H1 (cell line): ENCODE measurements around the gene HDX. TPM values are rescaled to one million over a fixed set of nuclear protein-coding genes. Genes with fewer than 3 reads are reported as not detected.

Experiments used
- CTCF ChIA-PET: fragments of 300-600 bp; sonication (Branson Sonifier 250); formaldehyde crosslinking; loops from one replicate; lab custom pipeline; 2021; ENCODE audit not compliant: partially characterized antibody; lab: Charles Lee
- POLR2A ChIA-PET: fragments of 300-600 bp; sonication (Branson Sonifier 250); formaldehyde crosslinking; loops from one replicate; lab custom pipeline; 2021; ENCODE audit warnings: inconsistent platforms; ENCODE audit not compliant: partially characterized antibody; lab: Charles Lee
- DNase-seq, 2 experiments: peaks; one replicate each; pipeline versions ENCODE4 v3.0.0 to v3.0.0-alpha.2; 2010 to 2022; ENCODE audit warnings: low spot score in 2 of 2, low read depth in 1 of 2, mixed read lengths in 1 of 2
- FAIRE-seq: peaks from 2 replicates; lab custom pipeline; 2011; peaks lifted over from hg19 to GRCh38; lab: Jason Lieb, UNC
- H2AFZ ChIP-seq: 2 replicates; pipeline ENCODE4 v1.8.1; 2012; ENCODE audit warnings: low read length, inconsistent platforms
- H2AK5ac ChIP-seq: 2 replicates; pipeline ENCODE4 v1.6.1; 2013; ENCODE audit warnings: low read depth, low read length
- H2BK120ac ChIP-seq: replicated peaks from 2 replicates; pipeline ENCODE3; 2013; ENCODE audit warnings: low read depth, low read length, inconsistent platforms
- H2BK12ac ChIP-seq: 2 replicates; pipeline ENCODE4 v1.6.1; 2013; ENCODE audit warnings: low read depth, low read length
- H2BK15ac ChIP-seq: 2 replicates; pipeline ENCODE4 v1.6.1; 2013; ENCODE audit warnings: low read length
- H2BK20ac ChIP-seq: 2 replicates; pipeline ENCODE4 v1.6.1; 2013; ENCODE audit warnings: low read length
- H2BK5ac ChIP-seq: 2 replicates; pipeline ENCODE4 v1.6.1; 2013; ENCODE audit warnings: low read depth, low read length
- H3K14ac ChIP-seq: 2 replicates; pipeline ENCODE4 v1.6.1; 2013; ENCODE audit warnings: inconsistent platforms; ENCODE audit not compliant: insufficient read length
- H3K18ac ChIP-seq: 2 replicates; pipeline ENCODE4 v1.6.1; 2013; ENCODE audit warnings: low read length; ENCODE audit errors: extremely low read depth
- H3K23ac ChIP-seq: 2 replicates; pipeline ENCODE4 v1.6.1; 2013; ENCODE audit warnings: inconsistent platforms; ENCODE audit not compliant: insufficient read length
- H3K23me2 ChIP-seq: 2 replicates; pipeline ENCODE4 v1.6.1; 2013; ENCODE audit warnings: low read depth, low read length
- H3K27ac ChIP-seq: 2 replicates; pipeline ENCODE4 v1.6.1; 2011; ENCODE audit warnings: low read depth, low read length, inconsistent platforms
- H3K27me3 ChIP-seq, 4 experiments: replicated peaks in 1 of 4; 1 replicate in 1 of 4; 2 replicates in 3 of 4; pipeline versions ENCODE4 v1.6.1 to v1.8.1; 2011 to 2013; ENCODE audit warnings: low read length in 3 of 4, mild to moderate bottlenecking in 3 of 4, inconsistent platforms in 2 of 4, mixed read lengths in 2 of 4, moderate library complexity in 1 of 4; ENCODE audit not compliant: control insufficient read depth in 3 of 4, insufficient read depth in 3 of 4; ENCODE audit errors: extremely low read depth in 1 of 4
- H3K36me3 ChIP-seq, 4 experiments: 2 replicates each; pipeline versions ENCODE4 v1.6.1 to v1.8.1; 2011 to 2013; ENCODE audit warnings: mild to moderate bottlenecking in 4 of 4, low read length in 3 of 4, moderate library complexity in 2 of 4, control low read depth in 1 of 4, inconsistent platforms in 1 of 4; ENCODE audit not compliant: insufficient read depth in 4 of 4, control insufficient read depth in 2 of 4
- H3K4ac ChIP-seq: replicated peaks from 2 replicates; pipeline ENCODE3; 2013; ENCODE audit warnings: low read length, low read depth, mixed read lengths, inconsistent platforms; ENCODE audit not compliant: insufficient read length
- H3K4me1 ChIP-seq, 4 experiments: replicated peaks in 1 of 4; 1 replicate in 1 of 4; 2 replicates in 3 of 4; pipeline versions ENCODE4 v1.6.1 to v1.8.1; 2011 to 2013; ENCODE audit warnings: low read length in 3 of 4, inconsistent platforms in 2 of 4, mixed read lengths in 1 of 4; ENCODE audit not compliant: insufficient read depth in 4 of 4, control insufficient read depth in 3 of 4
- H3K4me2 ChIP-seq, 2 experiments: 2 replicates each; pipeline versions ENCODE4 v1.6.1 to v1.8.1; 2011 to 2013; ENCODE audit warnings: low read depth in 2 of 2, low read length in 2 of 2, control low read depth in 1 of 2, inconsistent platforms in 1 of 2, mild to moderate bottlenecking in 1 of 2; ENCODE audit not compliant: insufficient read depth in 1 of 2
- H3K4me3 ChIP-seq, 4 experiments: fragments of 200-600, 300-600 bp in 1 of 4; sonication (generic), shearing (Covaris generic), sonication (Bioruptor Twin) in 1 of 4; 2 replicates each; pipeline versions ENCODE4 v1.5.1 to v1.8.1; 2011 to 2016; ENCODE audit warnings: low read length in 4 of 4, low read depth in 3 of 4, control low read depth in 2 of 4, inconsistent platforms in 2 of 4, mild to moderate bottlenecking in 2 of 4, mixed read lengths in 1 of 4, moderate library complexity in 1 of 4; ENCODE audit not compliant: insufficient read depth in 2 of 4; ENCODE audit errors: extremely low read depth in 1 of 4
- H3K56ac ChIP-seq: replicated peaks from 2 replicates; pipeline ENCODE3; 2013; ENCODE audit warnings: low read depth, mild to moderate bottlenecking, mixed read lengths, low read length, inconsistent platforms; ENCODE audit not compliant: insufficient read length
- H3K79me1 ChIP-seq: 2 replicates; pipeline ENCODE4 v1.6.1; 2013; ENCODE audit warnings: low read depth, low read length, control low read depth
- H3K79me2 ChIP-seq, 2 experiments: 2 replicates each; pipeline versions ENCODE4 v1.6.1 to v1.8.1; 2012 to 2013; ENCODE audit warnings: low read length in 2 of 2, mild to moderate bottlenecking in 2 of 2, inconsistent platforms in 1 of 2; ENCODE audit not compliant: insufficient read depth in 2 of 2, control insufficient read depth in 1 of 2
- H3K9ac ChIP-seq, 4 experiments: replicated peaks in 1 of 4; 1 replicate in 1 of 4; 2 replicates in 3 of 4; pipeline versions ENCODE4 v1.6.1 to v1.8.1; 2011 to 2013; ENCODE audit warnings: low read depth in 3 of 4, low read length in 3 of 4, control low read depth in 2 of 4, mild to moderate bottlenecking in 2 of 4, moderate library complexity in 2 of 4, inconsistent platforms in 1 of 4; ENCODE audit errors: extremely low read depth in 1 of 4
- H3K9me3 ChIP-seq, 2 experiments: 2 replicates each; pipeline versions ENCODE4 v1.6.1 to v1.8.1; 2012 to 2013; ENCODE audit warnings: mild to moderate bottlenecking in 2 of 2, moderate library complexity in 2 of 2, control low read depth in 1 of 2, inconsistent platforms in 1 of 2, low read depth in 1 of 2, low read length in 1 of 2, mixed read lengths in 1 of 2; ENCODE audit not compliant: insufficient read depth in 2 of 2
- H4K20me1 ChIP-seq, 2 experiments: replicated peaks in 1 of 2; 2 replicates each; pipeline versions ENCODE3 to v1.8.1; 2011 to 2013; ENCODE audit warnings: inconsistent platforms in 2 of 2, low read length in 2 of 2, mild to moderate bottlenecking in 1 of 2; ENCODE audit not compliant: insufficient read depth in 2 of 2, control insufficient read depth in 1 of 2
- H4K5ac ChIP-seq: 2 replicates; pipeline ENCODE4 v1.6.1; 2013; ENCODE audit warnings: low read length, low read depth, mixed read lengths, inconsistent platforms; ENCODE audit not compliant: insufficient read length
- H4K8ac ChIP-seq: 2 replicates; pipeline ENCODE4 v1.8.0; 2013; ENCODE audit warnings: mild to moderate bottlenecking, moderate library complexity, low read length, inconsistent platforms; ENCODE audit not compliant: insufficient read depth; ENCODE audit errors: extremely low read depth
- H4K91ac ChIP-seq: replicated peaks from 2 replicates; pipeline ENCODE3; 2013; ENCODE audit warnings: low read length, mixed read lengths, inconsistent platforms; ENCODE audit not compliant: insufficient read length
- ASH2L ChIP-seq: fragments of 200-600, 300-600 bp; sonication (generic); IDR thresholded peaks from one replicate; pipeline ENCODE4 v1.7.1; 2017; ENCODE audit warnings: low read length
- BACH1 ChIP-seq: IDR thresholded peaks from 2 replicates; pipeline ENCODE4 v1.6.1; 2012; ENCODE audit warnings: low read length, improper control_type of control experiment
- BCL11A ChIP-seq, 2 experiments: IDR thresholded peaks; one replicate each; pipeline ENCODE4 v1.6.1; 2011; ENCODE audit warnings: low read depth in 2 of 2, low read length in 2 of 2, mild to moderate bottlenecking in 2 of 2
- CHD1 ChIP-seq: IDR thresholded peaks from 2 replicates; pipeline ENCODE4 v1.6.1; 2012; ENCODE audit warnings: low read depth, low read length, improper control_type of control experiment
- CREB1 ChIP-seq: IDR thresholded peaks from 2 replicates; pipeline ENCODE4 v1.6.1; 2012; ENCODE audit warnings: inconsistent platforms
- CTBP2 ChIP-seq: IDR thresholded peaks from 2 replicates; pipeline ENCODE4 v1.7.0; 2011; ENCODE audit warnings: borderline replicate concordance, mild to moderate bottlenecking, moderate library complexity, mixed read lengths, low read length; ENCODE audit not compliant: insufficient read depth, insufficient read length
- HDAC2 ChIP-seq, 2 experiments: fragments of 300-600 bp in 1 of 2; sonication (generic) in 1 of 2; IDR thresholded peaks; 2 replicates each; pipeline ENCODE4 v1.6.1; 2011 to 2012; ENCODE audit warnings: low read depth in 2 of 2, low read length in 2 of 2, mild to moderate bottlenecking in 2 of 2, moderate library complexity in 2 of 2, borderline replicate concordance in 1 of 2, inconsistent platforms in 1 of 2
- MAFK ChIP-seq: IDR thresholded peaks from 2 replicates; pipeline ENCODE4 v1.6.1; 2012; ENCODE audit warnings: low read depth, mild to moderate bottlenecking, improper control_type of control experiment, low read length
- NANOG ChIP-seq: IDR thresholded peaks from 2 replicates; pipeline ENCODE4 v1.6.1; 2011; ENCODE audit warnings: low read length, low read depth, mild to moderate bottlenecking, inconsistent platforms; ENCODE audit not compliant: insufficient read depth, poor library complexity, severe bottlenecking
- PHF8 ChIP-seq: fragments of 200-600 bp; sonication (generic); conservative IDR thresholded peaks from 2 replicates; pipeline ENCODE4 v1.7.1; 2012; ENCODE audit warnings: low read depth, mild to moderate bottlenecking, inconsistent platforms, low read length, moderate library complexity
- POU5F1 ChIP-seq: IDR thresholded peaks from 2 replicates; pipeline ENCODE4 v1.6.1; 2011; ENCODE audit warnings: low read depth, mild to moderate bottlenecking, low read length, moderate library complexity
- RFX5 ChIP-seq: IDR thresholded peaks from 2 replicates; pipeline ENCODE4 v1.6.1; 2011; ENCODE audit warnings: low read depth, low read length, improper control_type of control experiment, borderline replicate concordance
- SIRT6 ChIP-seq: IDR thresholded peaks from one replicate; pipeline ENCODE4 v1.7.1; 2012; ENCODE audit warnings: low read length, inconsistent platforms
- SP2 ChIP-seq: IDR thresholded peaks from 2 replicates; pipeline ENCODE4 v1.6.1; 2012; ENCODE audit warnings: mild to moderate bottlenecking, low read length, inconsistent platforms
- SP4 ChIP-seq: IDR thresholded peaks from 2 replicates; pipeline ENCODE4 v1.6.1; 2012; ENCODE audit warnings: low read length, inconsistent platforms
- TAF7 ChIP-seq: optimal IDR thresholded peaks from 2 replicates; pipeline ENCODE3; 2011; ENCODE audit warnings: low read depth, mild to moderate bottlenecking, inconsistent platforms, low read length, moderate library complexity, borderline replicate concordance
- WGBS, 2 experiments: shearing (Covaris generic) in 1 of 2; methylation state at CpG; one replicate each; pipeline versions ENCODE4 v1.1.6 to v1.1.7; 2013 to 2015; ENCODE audit warnings: low lambda C conversion rate in 2 of 2, mixed read lengths in 2 of 2, inconsistent platforms in 1 of 2, low coverage in 1 of 2, missing lambda C conversion rate in 1 of 2; ENCODE audit not compliant: insufficient replicate concordance in 2 of 2, insufficient coverage in 1 of 2, insufficient read length in 1 of 2; ENCODE audit errors: extremely low coverage in 1 of 2, missing lambda C conversion rate in 1 of 2; 5-methylcytosine and 5-hydroxymethylcytosine counted together
- polyA plus RNA-seq, 7 experiments: library from polyadenylated mRNA; depleted of rRNA in 3 of 7; stranded (reverse) in 5 of 7; unstranded in 2 of 7; fragments of >200 nt in 5 of 7; fragments of 200-250 nt in 2 of 7; gene quantifications; 1 replicate in 5 of 7; 2 replicates in 1 of 7; 4 replicates in 1 of 7; pipeline versions ENCODE4 v1.2.1 to v1.2.3, GENCODE V29; 2011 to 2013; ENCODE audit warnings: missing spikeins in 2 of 7, mixed read lengths in 2 of 7
- total RNA-seq: library from RNA; stranded (reverse); fragmentation: NEBNext Ultra II Directional; extraction: Animal tissue kit (Norgen Biotek cat#: 25700); gene quantifications from 2 replicates; pipeline ENCODE4 v1.2.1, GENCODE V29; 2021

The HDX gene
- total and polyA plus RNA-seq, 2 of the 8 experiments (the other 6 are each of a cell fraction or from before 2014, with no cell fraction given), result 0.54 to 10.2 TPM

DNA sequence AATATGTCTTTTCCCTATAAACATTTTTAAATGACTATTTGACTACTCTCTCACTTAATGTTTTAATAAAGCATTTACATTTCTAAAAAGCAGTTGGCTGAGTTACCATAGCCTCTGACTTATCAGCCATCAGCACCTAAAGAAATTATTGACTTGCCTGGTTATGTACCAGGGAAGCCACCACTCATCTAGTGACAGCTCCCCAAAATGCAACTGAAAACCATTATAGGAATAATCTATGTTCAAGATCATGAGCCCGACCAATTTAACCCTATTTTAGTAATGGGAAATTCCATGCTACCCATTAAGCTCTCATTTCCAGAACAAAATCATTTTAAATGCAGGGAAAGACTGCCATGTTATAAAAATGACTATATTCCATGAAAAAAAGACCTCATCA, 34.4 kb downstream of the HDX start:
- Histone ChIP-seq H3K4me1 (no peaks in the 10 kb centered on the region), H3K36me3 (peaks cover 0 to 12% (median 0%) of the 10 kb centered on the region in 4 experiments; a peak in 1 of 8 replicates), H3K4me2 (no peak overlapping the region), H2BK12ac (no peak overlapping the region), H3K18ac (no peak overlapping the region), H3K27ac (no peak overlapping the region), H3K56ac (no peak overlapping the region), H3K23me2 (no peaks in the 10 kb centered on the region), H3K14ac (no peak overlapping the region), H3K79me1 (no peaks in the 10 kb centered on the region), H2BK20ac (no peak overlapping the region), H3K27me3 (no peaks in the 10 kb centered on the region), H3K4me3 (no peak overlapping the region), H3K23ac (no peak overlapping the region), H4K5ac (no peak overlapping the region), H3K9me3 (no peaks in the 10 kb centered on the region), H2AK5ac (no peak overlapping the region), H3K9ac (no peak overlapping the region), H4K8ac (no peak overlapping the region), H2AFZ (no peak overlapping the region), H2BK5ac (no peak overlapping the region), H4K91ac (no peak overlapping the region), H3K79me2 (no peaks in the 10 kb centered on the region), H4K20me1 (no peaks in the 10 kb centered on the region), H3K4ac (no peak overlapping the region), H2BK120ac (no peak overlapping the region), H2BK15ac (no peak overlapping the region)
- TF ChIP-seq BCL11A (IDR thresholded peaks at IDR 0.05; ENCODE audit: low read depth in 2 of 2, low read length in 2 of 2) (no peak), MAFK (no peak), PHF8 (no peak), CHD1 (no peak), POU5F1 (no peak), ASH2L (no peak), HDAC2 (IDR thresholded peaks at IDR 0.05; ENCODE audit: borderline replicate concordance in 1 of 2, low read depth in 2 of 2, low read length in 2 of 2) (no peak), TAF7 (no peak), SIRT6 (no peak), SP4 (no peak), RFX5 (no peak), NANOG (no peak), SP2 (no peak), CTBP2 (no peak), CREB1 (no peak), BACH1 (no peak)
- no peak for FAIRE-seq
- CTCF ChIA-PET, result no interaction called here
- no peak for DNase-seq
- POLR2A ChIA-PET, result no interaction called here
- WGBS, 2 experiments, result 100% methylated on average over 1 of the region's 1 CpG; no CpG with 5 or more reads in 1 of the 2 experiments
